Measurements from ENCODE around the gene KIF2C. TPM values are rescaled to one million over a fixed set of nuclear protein-coding genes. Genes with fewer than 3 reads are reported as not detected.

KIF2C gene
- total and polyA plus RNA-seq, 4 donors = 7.9 to 13.5 (median 11.5) TPM

GRCh38 chr1:44778705-44779576 is 39.3 kb downstream of the KIF2C start:
- Histone ChIP-seq H3K27me3 (ENCODE audit: control insufficient read depth, insufficient read depth, low read length) (no peaks in the 10 kb centered on the region), H3K36me3 (ENCODE audit: control insufficient read depth, insufficient read depth, low read length) (peaks cover 53% of the 10 kb centered on the region), H3K27ac (ENCODE audit: low read depth, low read length) (no peak overlapping the region), H3K9me3 (ENCODE audit: control insufficient read depth, insufficient read depth, low read length) (no peaks in the 10 kb centered on the region), H3K4me3 (ENCODE audit: low read depth, low read length) (no peak overlapping the region), H3K4me1 (ENCODE audit: control insufficient read depth, insufficient read depth, low read length) (peaks cover 36% of the 10 kb centered on the region)
- 91% methylated on average over 1 of the region's 6 CpGs for WGBS (ENCODE audit: insufficient coverage)
- no peak for DNase-seq (ENCODE audit: low read depth in 4 of 6, low spot score in 6 of 6)

- no peak for DNase-seq (ENCODE audit: low read depth in 4 of 6, low spot score in 6 of 6)
- 89% methylated on average over 11 of the region's 14 CpGs for WGBS (ENCODE audit: insufficient coverage)
- peaks cover 53% of the 10 kb centered on the region for H3K36me3 ChIP-seq (ENCODE audit: control insufficient read depth, insufficient read depth, low read length)
Observed at GRCh38 chr1:44780583-44781121, 41.0 kb downstream of the KIF2C start.

GRCh38 chr1:44783697-44784093 is 44.1 kb downstream of the KIF2C start:
- peaks cover 34% of the 10 kb centered on the region for H3K4me1 ChIP-seq (ENCODE audit: control insufficient read depth, insufficient read depth, low read length)
- 41% methylated on average over 7 of the region's 8 CpGs for WGBS (ENCODE audit: insufficient coverage)
- peak overlapping the region; percentile 57 for H3K27ac ChIP-seq (ENCODE audit: low read depth, low read length)
- no peaks in the 10 kb centered on the region for H3K27me3 ChIP-seq (ENCODE audit: control insufficient read depth, insufficient read depth, low read length)
- peaks cover 27% of the 10 kb centered on the region for H3K36me3 ChIP-seq (ENCODE audit: control insufficient read depth, insufficient read depth, low read length)
- DNase-seq (ENCODE audit: low read depth in 4 of 6, low spot score in 6 of 6) = peak in 2 of 6 donors; percentile 29 to 64
- peak overlapping the region; percentile 28 for H3K4me3 ChIP-seq (ENCODE audit: low read depth, low read length)
- H3K9me3 ChIP-seq (ENCODE audit: control insufficient read depth, insufficient read depth, low read length) = no peaks in the 10 kb centered on the region

More at GRCh38 chr1:44780583-44781121, 41.0 kb downstream of the KIF2C start:
- H3K27me3 ChIP-seq (ENCODE audit: control insufficient read depth, insufficient read depth, low read length) = no peaks in the 10 kb centered on the region
- H3K4me3 ChIP-seq (ENCODE audit: low read depth, low read length) = no peak overlapping the region
- no peaks in the 10 kb centered on the region for H3K9me3 ChIP-seq (ENCODE audit: control insufficient read depth, insufficient read depth, low read length)
- H3K27ac ChIP-seq (ENCODE audit: low read depth, low read length) = no peak overlapping the region
- H3K4me1 ChIP-seq (ENCODE audit: control insufficient read depth, insufficient read depth, low read length) = peaks cover 43% of the 10 kb centered on the region

- WGBS (ENCODE audit: insufficient coverage) = 3% methylated on average over 67 of the region's 71 CpGs
- Histone ChIP-seq H3K27ac (ENCODE audit: low read depth, low read length) (peak overlapping the region; percentile 57), H3K27me3 (ENCODE audit: control insufficient read depth, insufficient read depth, low read length) (no peaks in the 10 kb centered on the region), H3K36me3 (ENCODE audit: control insufficient read depth, insufficient read depth, low read length) (peaks cover 21% of the 10 kb centered on the region), H3K4me1 (ENCODE audit: control insufficient read depth, insufficient read depth, low read length) (peaks cover 34% of the 10 kb centered on the region), H3K9me3 (ENCODE audit: control insufficient read depth, insufficient read depth, low read length) (no peaks in the 10 kb centered on the region), H3K4me3 (ENCODE audit: low read depth, low read length) (peak overlapping the region; percentile 44)
- peak in 2 of 6 donors; percentile 61 to 63 for DNase-seq (ENCODE audit: low read depth in 4 of 6, low spot score in 6 of 6)
Observed at GRCh38 chr1:44784094-44785028, 44.7 kb downstream of the KIF2C start.

GRCh38 chr1:44785029-44785380 is 45.4 kb downstream of the KIF2C start:
- no peak for DNase-seq (ENCODE audit: low read depth in 4 of 6, low spot score in 6 of 6)
- Histone ChIP-seq H3K4me3 (ENCODE audit: low read depth, low read length) (peak overlapping the region; percentile 44), H3K4me1 (ENCODE audit: control insufficient read depth, insufficient read depth, low read length) (peaks cover 34% of the 10 kb centered on the region), H3K27me3 (ENCODE audit: control insufficient read depth, insufficient read depth, low read length) (no peaks in the 10 kb centered on the region), H3K36me3 (ENCODE audit: control insufficient read depth, insufficient read depth, low read length) (peaks cover 14% of the 10 kb centered on the region), H3K9me3 (ENCODE audit: control insufficient read depth, insufficient read depth, low read length) (no peaks in the 10 kb centered on the region), H3K27ac (ENCODE audit: low read depth, low read length) (no peak overlapping the region)
- 54% methylated on average over 5 of the region's 6 CpGs for WGBS (ENCODE audit: insufficient coverage)

GRCh38 chr1:44785501-44786137 is 46.0 kb downstream of the KIF2C start:
- no peak for DNase-seq (ENCODE audit: low read depth in 4 of 6, low spot score in 6 of 6)
- peaks cover 34% of the 10 kb centered on the region for H3K4me1 ChIP-seq (ENCODE audit: control insufficient read depth, insufficient read depth, low read length)
- H3K27me3 ChIP-seq (ENCODE audit: control insufficient read depth, insufficient read depth, low read length) = no peaks in the 10 kb centered on the region
- H3K36me3 ChIP-seq (ENCODE audit: control insufficient read depth, insufficient read depth, low read length) = peaks cover 11% of the 10 kb centered on the region
- H3K4me3 ChIP-seq (ENCODE audit: low read depth, low read length) = peak overlapping the region; percentile 46
- H3K27ac ChIP-seq (ENCODE audit: low read depth, low read length) = no peak overlapping the region
- H3K9me3 ChIP-seq (ENCODE audit: control insufficient read depth, insufficient read depth, low read length) = no peaks in the 10 kb centered on the region
- WGBS (ENCODE audit: insufficient coverage) = 47% methylated on average over 6 of the region's 11 CpGs

- Histone ChIP-seq H3K27ac (ENCODE audit: low read depth, low read length) (no peak overlapping the region), H3K36me3 (ENCODE audit: control insufficient read depth, insufficient read depth, low read length) (peaks cover 4% of the 10 kb centered on the region), H3K27me3 (ENCODE audit: control insufficient read depth, insufficient read depth, low read length) (no peaks in the 10 kb centered on the region), H3K9me3 (ENCODE audit: control insufficient read depth, insufficient read depth, low read length) (no peaks in the 10 kb centered on the region), H3K4me1 (ENCODE audit: control insufficient read depth, insufficient read depth, low read length) (peaks cover 34% of the 10 kb centered on the region), H3K4me3 (ENCODE audit: low read depth, low read length) (peak overlapping the region; percentile 46)
- DNase-seq (ENCODE audit: low read depth in 4 of 6, low spot score in 6 of 6) = peak in 2 of 6 donors; percentile 55 to 67
- 2% methylated on average over 49 of the region's 49 CpGs for WGBS (ENCODE audit: insufficient coverage)
Observed at GRCh38 chr1:44786138-44786840, 46.7 kb downstream of the KIF2C start.

- peaks cover 34% of the 10 kb centered on the region for H3K4me1 ChIP-seq (ENCODE audit: control insufficient read depth, insufficient read depth, low read length)
- no peak overlapping the region for H3K27ac ChIP-seq (ENCODE audit: low read depth, low read length)
- no peaks in the 10 kb centered on the region for H3K36me3 ChIP-seq (ENCODE audit: control insufficient read depth, insufficient read depth, low read length)
- WGBS (ENCODE audit: insufficient coverage) = 75% methylated on average over 7 of the region's 9 CpGs
- H3K4me3 ChIP-seq (ENCODE audit: low read depth, low read length) = no peak overlapping the region
- H3K9me3 ChIP-seq (ENCODE audit: control insufficient read depth, insufficient read depth, low read length) = no peaks in the 10 kb centered on the region
- H3K27me3 ChIP-seq (ENCODE audit: control insufficient read depth, insufficient read depth, low read length) = no peaks in the 10 kb centered on the region
- no peak for DNase-seq (ENCODE audit: low read depth in 4 of 6, low spot score in 6 of 6)
Observed at GRCh38 chr1:44786841-44787426, 47.3 kb downstream of the KIF2C start.
